Measurements from ENCODE around the gene FLVCR1. TPM values are rescaled to one million over a fixed set of nuclear protein-coding genes. Genes with fewer than 3 reads are reported as not detected.
A peak's percentile ranks its signal among the peaks of the same experiment; 100 is the strongest.
"Not testable (repeated sequence)": the region's sequence is repeated elsewhere in the genome, so short reads cannot be mapped to it uniquely, and the experiment has no call there.

Gene FLVCR1
- total and polyA plus RNA-seq, 2 donors from 2014 or later: 2.9 to 6.8 TPM

- H3K27ac ChIP-seq (ENCODE audit: low read depth in 2 of 2, low read length in 2 of 2); FAIRE-seq; H3K36me3 ChIP-seq (ENCODE audit: control insufficient read depth in 2 of 3, insufficient read depth in 3 of 3, low read length in 3 of 3); H3K4me3 ChIP-seq (ENCODE audit: low read length in 3 of 3); H3K9ac ChIP-seq (ENCODE audit: low read length in 3 of 3); DNase-seq; intact Hi-C loops (cut with DNase I); H3K4me1 ChIP-seq (ENCODE audit: control insufficient read depth in 2 of 3, insufficient read depth in 2 of 3, low read depth in 1 of 3, low read length in 3 of 3); H3K27me3 ChIP-seq (ENCODE audit: control insufficient read depth, insufficient read depth, low read length); H3K9me3 ChIP-seq (ENCODE audit: control insufficient read depth in 2 of 3, insufficient read depth in 1 of 3, low read length in 3 of 3): not testable (repeated sequence)
Observed at GRCh38 chr1:212914110-212914509, 56.0 kb downstream of the FLVCR1 start.

GRCh38 chr1:212914789-212915188 is 56.7 kb downstream of the FLVCR1 start:
- Histone ChIP-seq H3K9ac (ENCODE audit: low read length in 3 of 3) (no peak overlapping the region), H3K27ac (ENCODE audit: low read depth in 2 of 2, low read length in 2 of 2) (no peak overlapping the region), H3K27me3 (ENCODE audit: control insufficient read depth, insufficient read depth, low read length) (no peaks in the 10 kb centered on the region), H3K4me1 (ENCODE audit: control insufficient read depth in 2 of 3, insufficient read depth in 2 of 3, low read depth in 1 of 3, low read length in 3 of 3) (peaks cover 0 to 3% (median 0%) of the 10 kb centered on the region in 3 donors), H3K9me3 (ENCODE audit: control insufficient read depth in 2 of 3, insufficient read depth in 1 of 3, low read length in 3 of 3) (no peaks in the 10 kb centered on the region), H3K4me3 (ENCODE audit: low read length in 3 of 3) (no peak overlapping the region), H3K36me3 (ENCODE audit: control insufficient read depth in 2 of 3, insufficient read depth in 3 of 3, low read length in 3 of 3) (no peaks in the 10 kb centered on the region)
- DNase-seq: no peak
- TF ChIP-seq CTCF (IDR thresholded peaks at IDR 0.05; ENCODE audit: borderline replicate concordance, extremely low read depth, insufficient read depth): no peak
- intact Hi-C loops (cut with DNase I): no loop called here
- no peak for FAIRE-seq

GRCh38 chr1:212915245-212916091 is 57.4 kb downstream of the FLVCR1 start:
- no peaks in the 10 kb centered on the region for H3K9me3 ChIP-seq (ENCODE audit: control insufficient read depth in 2 of 3, insufficient read depth in 1 of 3, low read length in 3 of 3)
- FAIRE-seq (no peak), DNase-seq (peak in 3 of 5 donors; percentile 45 to 88 (median 56))
- peaks cover 0 to 3% (median 0%) of the 10 kb centered on the region in 3 donors for H3K4me1 ChIP-seq (ENCODE audit: control insufficient read depth in 2 of 3, insufficient read depth in 2 of 3, low read depth in 1 of 3, low read length in 3 of 3)
- H3K4me3 ChIP-seq (ENCODE audit: low read length in 3 of 3): no peak overlapping the region
- no peaks in the 10 kb centered on the region for H3K27me3 ChIP-seq (ENCODE audit: control insufficient read depth, insufficient read depth, low read length)
- intact Hi-C loops (cut with DNase I): no loop called here
- no peak overlapping the region for H3K27ac ChIP-seq (ENCODE audit: low read depth in 2 of 2, low read length in 2 of 2)
- no peaks in the 10 kb centered on the region for H3K36me3 ChIP-seq (ENCODE audit: control insufficient read depth in 2 of 3, insufficient read depth in 3 of 3, low read length in 3 of 3)
- TF ChIP-seq CTCF (IDR thresholded peaks at IDR 0.05; ENCODE audit: borderline replicate concordance, extremely low read depth, insufficient read depth): peak; percentile 51
- H3K9ac ChIP-seq (ENCODE audit: low read length in 3 of 3): peak overlapping the region in 1 of 3 donors; percentile 1

- Histone ChIP-seq H3K9me3 (ENCODE audit: control insufficient read depth in 2 of 3, insufficient read depth in 1 of 3, low read length in 3 of 3) (no peaks in the 10 kb centered on the region), H3K9ac (ENCODE audit: low read length in 3 of 3) (no peak overlapping the region), H3K36me3 (ENCODE audit: control insufficient read depth in 2 of 3, insufficient read depth in 3 of 3, low read length in 3 of 3) (no peaks in the 10 kb centered on the region), H3K27ac (ENCODE audit: low read depth in 2 of 2, low read length in 2 of 2) (no peak overlapping the region), H3K27me3 (ENCODE audit: control insufficient read depth, insufficient read depth, low read length) (no peaks in the 10 kb centered on the region), H3K4me3 (ENCODE audit: low read length in 3 of 3) (peak overlapping the region in 1 of 3 donors; percentile 21), H3K4me1 (ENCODE audit: control insufficient read depth in 2 of 3, insufficient read depth in 2 of 3, low read depth in 1 of 3, low read length in 3 of 3) (peaks cover 0 to 3% (median 0%) of the 10 kb centered on the region in 3 donors)
- TF ChIP-seq CTCF (IDR thresholded peaks at IDR 0.05; ENCODE audit: borderline replicate concordance, extremely low read depth, insufficient read depth): no peak
- FAIRE-seq (no peak), DNase-seq (peak in 4 of 5 donors; percentile 59 to 87 (median 74))
- intact Hi-C loops (cut with DNase I): no loop called here
Observed at GRCh38 chr1:212916481-212917133, 58.5 kb downstream of the FLVCR1 start.
